Fibroblast of upper back skin (primary cell): ENCODE results near the gene COL25A1.
"Not testable (repeated sequence)": the region's sequence is repeated elsewhere in the genome, so short reads cannot be mapped to it uniquely, and the experiment has no call there.

Experiments
- DNase-seq: peaks from one replicate; pipeline ENCODE4 v3.0.0-alpha.2; 2013

Gene COL25A1

GRCh38 chr4:108943976-108944591 lies 358.4 kb downstream of the COL25A1 start:
- no peak for DNase-seq

GRCh38 chr4:108943371-108943770 lies 359.1 kb downstream of the COL25A1 start:
- DNase-seq = no peak

- DNase-seq = no peak
Observed at GRCh38 chr4:108941904-108942430, 360.5 kb downstream of the COL25A1 start.

GRCh38 chr4:108940634-108941033 lies 361.8 kb downstream of the COL25A1 start:
- DNase-seq = no peak

GRCh38 chr4:108940149-108940548 lies 362.3 kb downstream of the COL25A1 start:
- DNase-seq = no peak

GRCh38 chr4:108937066-108937465 lies 365.4 kb downstream of the COL25A1 start:
- DNase-seq = peak; percentile 38

- DNase-seq = not testable (repeated sequence)
Observed at GRCh38 chr4:108933925-108934324, 368.5 kb downstream of the COL25A1 start.

- DNase-seq = no peak
Observed at GRCh38 chr4:108933046-108933445, 369.4 kb downstream of the COL25A1 start.

GRCh38 chr4:108931926-108932325 lies 370.5 kb downstream of the COL25A1 start:
- DNase-seq = no peak

GRCh38 chr4:108930186-108930585 lies 372.3 kb downstream of the COL25A1 start:
- no peak for DNase-seq

GRCh38 chr4:108926781-108927180 lies 375.7 kb downstream of the COL25A1 start:
- DNase-seq = no peak

- DNase-seq = peak; percentile 27
Observed at GRCh38 chr4:108926061-108926460, 376.4 kb downstream of the COL25A1 start.

- DNase-seq = no peak
Observed at GRCh38 chr4:108922191-108922590, 380.3 kb downstream of the COL25A1 start.

- no peak for DNase-seq
Observed at GRCh38 chr4:108920395-108921087, 381.9 kb downstream of the COL25A1 start.

- no peak for DNase-seq
Observed at GRCh38 chr4:108919226-108919893, 383.1 kb downstream of the COL25A1 start.

- DNase-seq = no peak
Observed at GRCh38 chr4:108917255-108917654, 385.2 kb downstream of the COL25A1 start.

GRCh38 chr4:108916638-108917037 lies 385.8 kb downstream of the COL25A1 start:
- no peak for DNase-seq

GRCh38 chr4:108906866-108907367 lies 395.5 kb downstream of the COL25A1 start:
- no peak for DNase-seq

- DNase-seq = no peak
Observed at GRCh38 chr4:108906006-108906405, 396.5 kb downstream of the COL25A1 start.

- no peak for DNase-seq
Observed at GRCh38 chr4:108903464-108904221, 398.8 kb downstream of the COL25A1 start.

GRCh38 chr4:108902769-108903168 lies 399.7 kb downstream of the COL25A1 start:
- no peak for DNase-seq

GRCh38 chr4:108901291-108901690 lies 401.2 kb downstream of the COL25A1 start:
- peak; percentile 63 for DNase-seq

- DNase-seq = no peak
Observed at GRCh38 chr4:108900018-108900580, 402.4 kb downstream of the COL25A1 start.
